Heart left ventricle (tissue), 16 donors: ENCODE results near the gene BACH2. TPM values are rescaled to one million over a fixed set of nuclear protein-coding genes. Genes with fewer than 3 reads are reported as not detected.

Experiments used
- ATAC-seq, 4 donors: fragments of 200-7000 bp; cut with Tn5 transposase; one replicate each; pipeline ENCODE4 v1.9.1; 2020 to 2022; ENCODE audit warnings: moderate library complexity in 4 of 4, mild to moderate bottlenecking in 3 of 4, moderate number of reproducible peaks in 1 of 4
- DNase-seq, 5 donors: peaks; one replicate each; pipeline ENCODE4 v3.0.0-alpha.2; 2020
- H3K27ac ChIP-seq, 12 donors: fragments of 200-600 bp; sonication (generic) in 4 of 12; one replicate each; pipeline versions ENCODE4 v1.5.0 to v1.8.0; 2016 to 2022; ENCODE audit warnings: mild to moderate bottlenecking in 2 of 12
- H3K27me3 ChIP-seq, 9 donors: fragments of 200-600 bp; sonication (generic) in 2 of 9; one replicate each; pipeline versions ENCODE4 v1.5.1 to v1.8.0; 2016 to 2022; ENCODE audit warnings: mild to moderate bottlenecking in 3 of 9
- H3K36me3 ChIP-seq, 9 donors: fragments of 200-600 bp; sonication (generic) in 2 of 9; one replicate each; pipeline versions ENCODE4 v1.5.0 to v1.8.0; 2018 to 2022; ENCODE audit warnings: mild to moderate bottlenecking in 2 of 9
- H3K4me1 ChIP-seq, 12 donors: fragments of 200-600 bp; sonication (generic) in 4 of 12; one replicate each; pipeline versions ENCODE4 v1.5.0 to v1.8.0; 2016 to 2022; ENCODE audit warnings: mild to moderate bottlenecking in 3 of 12
- H3K4me3 ChIP-seq, 12 donors: fragments of 200-600 bp; sonication (generic) in 4 of 12; one replicate each; pipeline versions ENCODE4 v1.5.0 to v1.8.0; 2017 to 2022; ENCODE audit warnings: mild to moderate bottlenecking in 9 of 12, moderate library complexity in 4 of 12
- H3K9me3 ChIP-seq, 12 donors: fragments of 200-600 bp; sonication (generic) in 4 of 12; one replicate each; pipeline versions ENCODE4 v1.5.0 to v1.8.0; 2016 to 2022; ENCODE audit warnings: mild to moderate bottlenecking in 1 of 12
- CTCF ChIP-seq, 12 donors: fragments of 200-600 bp; sonication (generic) in 4 of 12; IDR thresholded peaks; one replicate each; pipeline versions ENCODE4 v1.5.0 to v1.8.0; 2018 to 2022; ENCODE audit warnings: antibody characterized with exemption in 12 of 12, mild to moderate bottlenecking in 5 of 12
- POLR2A ChIP-seq, 2 donors: fragments of 450-650 bp; IDR thresholded peaks; one replicate each; pipeline ENCODE4 v1.6.1; 2017; ENCODE audit warnings: antibody characterized with exemption in 2 of 2, mild to moderate bottlenecking in 2 of 2, moderate library complexity in 2 of 2
- WGBS, 4 donors: extraction: QIAGEN DNeasy Blood & Tissue Kit in 2 of 4; methylation state at CpG; one replicate each; pipeline versions ENCODE4 v1.1.5 to v1.1.7; 2013 to 2018; 5-methylcytosine and 5-hydroxymethylcytosine counted together
- intact Hi-C, 10 donors: fragments of 100-400 bp; cut with DNase I; formaldehyde crosslinking; loops; one replicate each; pipeline versions ENCODE4 v1.11.1 to v1.14.2; 2022
- polyA plus RNA-seq, 2 donors: library from polyadenylated mRNA; stranded (reverse); fragments of 200-250 nt; gene quantifications; one replicate each; pipeline ENCODE4 v1.2.3, GENCODE V29; 2013
- total RNA-seq, 9 donors: library from RNA; depleted of rRNA in 2 of 9; stranded (reverse); fragments of >200 nt in 2 of 9; fragmentation: NEBNext Ultra II Directional in 3 of 9; extraction: Animal tissue kit (Norgen Biotek cat#: 25700) in 3 of 9; gene quantifications; one replicate each; pipeline versions ENCODE4 v1.1.0 to v1.2.4, GENCODE V29; 2016 to 2023
- donor health status: ischemic (EF 13 %, LVEDD 7.1; RV severe dilation, severe dysfunction).
- donor health status: healthy with polysubstance abuse.
- donor health status: DM: no; HTN: yes; CAD: no.
- donor health status: DM: no; HTN: no; CAD: no.
- donor health status: ischemic (EF 25% LVEDD 6.9; RV normal size, moderate dysfunction).
- donor health status: ischemic (EF 25% LVEDD 5.7; RV mildly dilated, moderate dysfunction).
- donor health status: healthy.
- donor health status: DM: yes; HTN: yes; CAD: no.
- donor health status: ischemic (EF 35%, LVEDD 5.7; RV mildly dilated, moderate dysfunction).
- donor health status: nonischemic (EF 11% LVEDD 7.7; RV severe dilation, severe dysfunction).
- donor health status: DM: yes; HTN: yes; CAD: no.
- donor health status: PGD.
- donor health status: ischemic (EF 29% LVEDD 5.4; RV normal size, mild dysfunction).
- donor health status: nonischemic (EF 23%, LVEDD 6.1; RV moderate dilation, normal function).

Gene BACH2
- total and polyA plus RNA-seq, 11 donors, result 0.23 to 8.4 (median 1.5) TPM

- Histone ChIP-seq H3K9me3 (peaks cover 0 to 8% (median 0%) of the 10 kb centered on the region in 12 donors), H3K4me3 (no peak overlapping the region), H3K4me1 (peaks cover 0 to 44% (median 23%) of the 10 kb centered on the region in 12 donors), H3K36me3 (no peaks in the 10 kb centered on the region), H3K27ac (peak overlapping the region in 8 of 12 donors; percentile 9 to 59 (median 32)), H3K27me3 (no peaks in the 10 kb centered on the region)
- no peak for TF ChIP-seq POLR2A (IDR thresholded peaks at IDR 0.05)
- no peak for TF ChIP-seq CTCF (IDR thresholded peaks at IDR 0.05)
- peak in 1 of 4 donors; percentile 36 for ATAC-seq
- no peak for DNase-seq
- intact Hi-C loops, result loop anchor here in 1 of 10 donors (5.0 kb wide), 1 partner anchor 65 kb away; no protein-coding TSS in a partner anchor
Observed at GRCh38 chr6:90227673-90228072, 69.0 kb downstream of the BACH2 start.

- TF ChIP-seq CTCF (IDR thresholded peaks at IDR 0.05) (no peak), POLR2A (IDR thresholded peaks at IDR 0.05) (no peak)
- Histone ChIP-seq H3K27ac (peak overlapping the region in 8 of 12 donors; percentile 9 to 59 (median 32)), H3K36me3 (no peaks in the 10 kb centered on the region), H3K4me1 (peaks cover 0 to 44% (median 23%) of the 10 kb centered on the region in 12 donors), H3K9me3 (peaks cover 0 to 9% (median 0%) of the 10 kb centered on the region in 12 donors), H3K4me3 (no peak overlapping the region), H3K27me3 (no peaks in the 10 kb centered on the region)
- intact Hi-C loops, result loop anchor here in 1 of 10 donors (5.0 kb wide), 1 partner anchor 65 kb away; no protein-coding TSS in a partner anchor
- WGBS, 4 donors, result 65 to 77% (median 73%) methylated on average over 6 of the region's 6 CpGs
- DNase-seq, result peak in 2 of 5 donors; percentile 50 to 51
- peak in 3 of 4 donors; percentile 72 to 79 (median 75) for ATAC-seq
Observed at GRCh38 chr6:90227213-90227612, 69.4 kb downstream of the BACH2 start.

DNA sequence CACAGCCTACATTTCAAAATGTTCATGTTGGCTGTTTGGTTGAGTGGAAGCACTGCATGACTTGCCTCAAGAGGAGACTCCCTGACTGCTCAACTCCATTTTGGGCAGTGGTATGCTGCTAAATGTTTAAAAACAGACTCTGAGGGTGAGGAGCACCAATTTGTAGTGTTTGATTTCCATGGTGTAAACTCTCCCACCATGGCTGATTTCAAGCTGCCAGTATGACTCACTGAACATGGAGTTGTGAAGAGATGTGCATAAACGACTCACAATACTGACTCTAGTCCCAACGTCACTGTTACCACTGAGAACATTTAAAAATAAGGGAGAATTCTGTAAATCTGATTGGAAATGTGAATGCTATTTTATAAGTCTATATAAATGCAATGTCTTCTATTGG, 70.4 kb downstream of the BACH2 start:
- Histone ChIP-seq H3K4me1 (peaks cover 0 to 35% (median 16%) of the 10 kb centered on the region in 12 donors), H3K4me3 (no peak overlapping the region), H3K27ac (no peak overlapping the region), H3K27me3 (no peaks in the 10 kb centered on the region), H3K36me3 (no peaks in the 10 kb centered on the region), H3K9me3 (peaks cover 0 to 9% (median 0%) of the 10 kb centered on the region in 12 donors)
- ATAC-seq, result no peak
- intact Hi-C loops, result loop anchor here in 1 of 10 donors (5.0 kb wide), 1 partner anchor 66 kb away; no protein-coding TSS in a partner anchor
- TF ChIP-seq CTCF (IDR thresholded peaks at IDR 0.05), result no peak
- TF ChIP-seq POLR2A (IDR thresholded peaks at IDR 0.05), result no peak
- 85 to 93% (median 89%) methylated on average over 2 of the region's 2 CpGs for WGBS, 4 donors
- DNase-seq, result no peak

- Histone ChIP-seq H3K27ac (no peak overlapping the region), H3K27me3 (no peaks in the 10 kb centered on the region), H3K9me3 (peaks cover 0 to 9% (median 0%) of the 10 kb centered on the region in 12 donors), H3K36me3 (no peaks in the 10 kb centered on the region), H3K4me1 (peaks cover 0 to 29% (median 11%) of the 10 kb centered on the region in 12 donors), H3K4me3 (no peak overlapping the region)
- WGBS, 4 donors, result 82 to 98% (median 96%) methylated on average over 1 of the region's 1 CpG
- TF ChIP-seq POLR2A (IDR thresholded peaks at IDR 0.05), result no peak
- no peak for TF ChIP-seq CTCF (IDR thresholded peaks at IDR 0.05)
- intact Hi-C loops, result loop anchor here in 2 of 10 donors (5.0 kb wide), 2 partner anchors 68 to 237 kb away; no protein-coding TSS in a partner anchor
- DNase-seq (no peak), ATAC-seq (no peak)
Observed at GRCh38 chr6:90224196-90224595, 72.4 kb downstream of the BACH2 start.
